Measurements from ENCODE around the gene GMDS.

GMDS gene

DNA sequence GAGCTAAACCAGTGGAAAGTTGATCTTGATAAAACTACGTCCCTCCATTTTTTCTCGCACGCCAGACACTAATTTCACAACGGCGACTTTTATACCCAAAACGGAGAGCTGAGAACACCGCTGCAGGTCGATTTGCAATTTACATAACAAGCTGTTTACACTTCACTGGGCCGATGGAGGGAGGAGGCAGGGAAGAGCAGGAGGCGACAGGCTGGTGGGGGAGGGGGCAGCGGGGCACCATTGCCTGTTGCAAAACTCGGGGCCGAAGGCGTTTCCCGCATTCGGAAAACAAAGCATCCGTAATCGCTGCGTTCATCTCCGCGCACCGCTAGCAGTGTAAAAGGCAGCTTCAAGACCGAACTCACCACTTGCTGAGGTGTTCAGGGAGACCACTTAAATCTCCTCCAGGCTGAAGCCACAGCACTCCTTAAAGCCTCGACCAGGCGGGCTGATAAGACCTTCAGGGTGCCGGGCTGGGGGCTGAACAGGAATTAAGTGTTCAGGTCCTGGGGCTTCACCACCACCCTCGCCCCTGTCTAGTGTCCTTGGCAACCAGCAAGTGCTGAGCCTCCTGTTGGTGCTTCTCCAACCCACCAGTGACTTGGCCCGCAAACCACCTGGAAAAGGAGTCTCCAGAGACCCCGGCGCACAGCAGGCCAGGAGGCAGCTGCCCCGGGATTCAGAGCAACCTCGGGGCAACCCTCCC is 637.7 kb downstream of the GMDS start:
- no peak for DNase-seq

DNA sequence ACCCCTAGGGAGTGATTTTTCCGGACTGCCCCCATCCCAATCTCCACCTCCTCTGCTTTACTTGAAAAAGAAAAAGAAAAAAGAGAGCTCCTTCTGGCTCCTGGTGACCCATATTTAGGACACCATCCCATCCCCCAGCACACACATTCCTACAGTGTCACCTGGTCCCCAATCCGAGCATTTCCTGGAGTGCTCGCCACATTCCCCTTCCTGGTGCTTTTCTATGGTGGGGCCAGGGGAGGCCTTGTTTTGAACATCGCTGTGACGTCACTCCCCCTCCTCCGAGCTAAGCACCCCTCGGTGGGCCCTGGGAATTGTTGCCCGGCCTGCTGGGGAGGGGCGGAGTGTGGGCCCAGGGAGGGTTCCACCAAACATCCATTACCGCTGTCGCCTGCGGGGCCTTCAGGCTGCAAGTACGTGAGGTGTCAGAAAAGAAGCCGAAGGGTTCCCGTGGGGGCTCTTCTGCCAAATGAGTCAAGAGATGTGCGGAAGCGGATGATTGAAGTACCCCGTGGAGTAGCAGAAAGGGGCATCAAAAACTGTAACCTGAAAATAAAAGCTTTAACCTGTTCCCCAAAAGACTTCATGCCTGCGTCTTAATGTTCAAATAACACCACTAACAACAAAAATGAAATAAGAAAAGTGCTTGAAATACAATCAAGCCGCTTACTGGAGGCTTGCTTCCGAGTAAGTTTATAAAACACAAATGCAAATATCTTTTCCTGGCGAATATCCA is 638.5 kb downstream of the GMDS start:
- no peak for DNase-seq

DNA sequence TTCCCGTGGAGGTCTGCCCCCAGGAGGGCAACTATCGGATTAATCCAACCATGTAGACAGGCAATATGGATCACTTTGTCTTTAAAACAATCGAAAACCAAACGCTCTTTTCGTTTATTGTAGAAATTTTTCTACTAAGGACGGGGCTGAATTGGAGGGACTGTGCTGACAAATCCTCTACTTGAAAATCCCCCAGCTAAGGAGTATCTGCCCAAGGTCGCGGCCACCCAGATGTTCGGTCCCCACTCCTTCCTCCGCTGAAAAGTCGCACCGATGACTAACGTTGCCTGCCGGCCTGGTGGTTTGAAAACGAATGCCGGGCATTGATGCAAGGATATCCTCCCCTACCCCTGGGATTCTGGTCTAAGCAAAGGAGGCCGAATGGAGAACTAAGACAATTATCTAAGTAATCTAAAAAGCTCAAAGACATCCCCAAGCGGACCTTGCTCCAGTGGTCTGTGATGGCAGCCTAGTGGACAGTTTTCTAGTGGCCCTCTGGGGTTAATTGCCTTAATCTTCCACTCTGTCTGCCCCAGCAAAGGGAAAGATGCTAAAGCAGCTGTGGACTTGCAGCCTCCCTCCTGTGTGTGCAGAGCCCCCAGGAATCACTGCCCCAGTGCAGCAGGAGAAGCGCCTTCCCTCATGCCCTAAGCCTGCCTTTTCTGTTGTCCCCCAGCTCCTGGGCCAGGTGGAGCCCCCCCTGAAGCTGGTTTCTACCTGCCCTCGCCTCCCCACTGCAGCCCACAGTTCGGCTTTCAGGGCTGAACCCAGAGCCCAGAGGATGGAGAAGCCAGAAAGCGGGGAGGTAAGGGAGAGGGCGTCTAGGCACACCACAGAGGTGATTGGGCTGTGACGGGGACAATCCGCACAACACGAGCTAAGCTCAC is 639.3 kb downstream of the GMDS start:
- DNase-seq = no peak

DNA sequence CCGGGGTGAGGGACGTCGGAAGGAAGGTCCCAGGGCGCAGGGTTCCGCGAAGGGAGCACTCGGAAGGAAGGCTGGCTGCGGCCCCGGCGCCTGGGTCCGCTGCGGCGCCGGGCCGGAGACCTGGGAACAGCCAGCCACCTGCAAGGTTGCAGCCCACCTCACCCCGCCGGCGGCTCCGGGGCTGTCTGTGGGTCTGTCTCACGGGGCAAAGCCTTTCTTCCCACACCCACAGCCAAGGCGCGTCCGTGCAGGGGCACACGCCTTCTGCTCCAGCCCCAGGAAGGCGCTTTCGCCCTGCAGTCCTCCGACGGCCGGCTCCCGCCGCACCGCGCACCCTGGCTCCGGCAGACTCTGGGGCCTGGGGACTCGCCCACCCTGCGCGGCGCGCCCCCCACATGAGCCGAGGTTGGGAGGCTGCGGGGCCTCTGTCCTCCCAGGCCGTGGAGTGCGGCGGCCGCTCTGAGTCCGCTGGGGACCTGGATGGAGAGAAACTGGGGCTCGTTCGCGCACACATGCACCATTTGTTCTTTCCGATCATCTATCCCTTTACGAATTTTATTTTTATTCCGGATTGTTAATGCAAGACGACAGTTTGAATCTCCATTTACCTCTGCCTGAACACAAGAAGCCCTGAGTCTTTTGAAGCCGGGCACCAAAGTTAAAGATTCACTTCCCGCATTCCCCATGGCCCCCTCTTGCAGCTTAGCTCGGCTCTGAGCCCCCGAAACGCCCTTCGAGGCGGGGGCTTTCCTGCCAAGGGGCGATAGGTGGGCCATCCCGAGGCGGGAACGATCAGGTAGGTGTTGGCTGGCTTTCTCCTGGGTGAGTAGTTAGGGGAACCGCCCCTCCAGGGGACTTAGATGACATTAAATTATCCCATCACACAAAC is 640.2 kb downstream of the GMDS start:
- no peak for DNase-seq

GRCh38 chr6:1604158-1605003 is 641.0 kb downstream of the GMDS start:
- DNase-seq = peak; percentile 45

GRCh38 chr6:1603708-1604107 is 641.7 kb downstream of the GMDS start:
- no peak for DNase-seq

GRCh38 chr6:1602049-1602713 is 643.2 kb downstream of the GMDS start:
- no peak for DNase-seq

- DNase-seq = no peak
Observed at GRCh38 chr6:1601158-1602048, 644.0 kb downstream of the GMDS start.

DNA sequence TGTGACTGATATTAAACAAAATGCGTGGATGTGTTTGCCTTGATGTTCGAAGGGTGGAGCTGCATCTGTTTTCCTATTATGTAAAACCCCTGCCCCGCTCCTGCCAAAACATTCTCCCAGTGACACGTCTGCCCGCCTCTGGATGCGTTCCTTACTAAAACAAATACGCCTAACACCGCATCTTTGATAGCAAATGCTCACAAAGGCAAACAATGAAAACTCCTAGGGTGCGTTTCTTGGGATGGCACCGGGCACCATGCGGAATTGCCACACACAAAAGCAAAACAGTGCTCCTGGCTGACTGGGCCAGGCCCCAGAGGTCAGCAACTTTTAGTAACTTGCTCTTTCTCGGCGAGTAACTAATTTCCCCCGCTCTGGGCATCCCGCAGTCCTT is 644.6 kb downstream of the GMDS start:
- DNase-seq = no peak

- DNase-seq = no peak
Observed at GRCh38 chr6:1600063-1600763, 645.2 kb downstream of the GMDS start.

DNA sequence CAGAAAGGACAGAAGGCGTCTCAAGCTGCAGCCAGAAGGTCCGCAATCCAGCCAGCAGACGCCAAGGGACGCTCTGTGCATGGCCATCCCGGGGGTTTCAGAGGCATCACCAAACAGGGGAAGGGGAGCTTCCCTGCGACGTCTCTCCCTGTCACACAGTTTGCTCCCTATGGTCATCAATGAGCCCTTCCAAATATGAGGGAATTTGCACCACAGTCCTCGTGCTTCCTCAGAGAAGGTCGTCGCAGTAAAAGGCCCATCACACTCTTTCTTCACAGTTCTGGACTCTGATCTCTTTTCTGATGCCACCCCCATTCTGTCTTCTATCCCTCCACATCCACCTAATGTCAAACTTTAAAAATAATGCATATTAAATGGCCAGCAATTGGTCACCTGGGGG is 645.9 kb downstream of the GMDS start:
- no peak for DNase-seq

GRCh38 chr6:1598886-1599285 is 646.5 kb downstream of the GMDS start:
- no peak for DNase-seq

GRCh38 chr6:1598433-1598832 is 647.0 kb downstream of the GMDS start:
- DNase-seq = no peak

GRCh38 chr6:1597924-1598323 is 647.5 kb downstream of the GMDS start:
- DNase-seq = no peak

- DNase-seq = no peak
Observed at GRCh38 chr6:1597121-1597744, 648.2 kb downstream of the GMDS start.

DNA sequence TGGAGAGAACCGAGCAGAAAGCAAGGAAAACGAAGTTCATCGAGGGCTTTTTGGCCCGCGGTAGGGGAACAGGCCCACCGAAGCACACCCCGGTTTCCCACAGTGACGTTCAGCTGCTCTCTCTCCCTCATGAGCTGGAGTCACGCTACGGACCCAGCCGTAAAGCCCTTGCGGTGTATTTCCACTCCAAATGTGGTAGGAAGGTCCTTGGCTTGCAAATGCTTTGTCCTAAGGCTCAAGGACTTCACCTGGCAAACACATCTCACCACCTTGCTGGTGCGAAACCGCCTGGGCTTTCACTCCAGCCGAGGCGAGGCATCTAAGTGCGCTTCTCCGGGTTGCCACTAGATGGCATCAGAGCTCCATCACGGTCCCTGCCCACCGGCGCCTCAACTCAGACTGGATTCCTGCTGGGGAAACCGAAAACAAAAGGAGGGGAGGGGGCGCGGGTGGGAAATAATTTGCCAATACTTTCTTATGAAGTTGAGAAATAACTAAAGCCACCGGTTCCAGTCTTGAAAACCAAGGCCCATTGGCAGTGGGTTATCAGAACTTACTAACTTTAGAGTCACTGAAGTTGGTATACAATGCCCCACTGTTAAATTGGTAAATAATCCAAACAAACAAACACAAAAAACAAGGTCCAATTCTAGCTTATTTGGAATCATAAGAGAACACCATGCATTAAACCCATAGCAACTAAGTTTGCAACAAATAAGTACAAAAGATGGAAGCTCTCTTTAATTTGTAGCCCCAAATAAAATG is 649.1 kb downstream of the GMDS start:
- DNase-seq = peak; percentile 54 to 56

DNA sequence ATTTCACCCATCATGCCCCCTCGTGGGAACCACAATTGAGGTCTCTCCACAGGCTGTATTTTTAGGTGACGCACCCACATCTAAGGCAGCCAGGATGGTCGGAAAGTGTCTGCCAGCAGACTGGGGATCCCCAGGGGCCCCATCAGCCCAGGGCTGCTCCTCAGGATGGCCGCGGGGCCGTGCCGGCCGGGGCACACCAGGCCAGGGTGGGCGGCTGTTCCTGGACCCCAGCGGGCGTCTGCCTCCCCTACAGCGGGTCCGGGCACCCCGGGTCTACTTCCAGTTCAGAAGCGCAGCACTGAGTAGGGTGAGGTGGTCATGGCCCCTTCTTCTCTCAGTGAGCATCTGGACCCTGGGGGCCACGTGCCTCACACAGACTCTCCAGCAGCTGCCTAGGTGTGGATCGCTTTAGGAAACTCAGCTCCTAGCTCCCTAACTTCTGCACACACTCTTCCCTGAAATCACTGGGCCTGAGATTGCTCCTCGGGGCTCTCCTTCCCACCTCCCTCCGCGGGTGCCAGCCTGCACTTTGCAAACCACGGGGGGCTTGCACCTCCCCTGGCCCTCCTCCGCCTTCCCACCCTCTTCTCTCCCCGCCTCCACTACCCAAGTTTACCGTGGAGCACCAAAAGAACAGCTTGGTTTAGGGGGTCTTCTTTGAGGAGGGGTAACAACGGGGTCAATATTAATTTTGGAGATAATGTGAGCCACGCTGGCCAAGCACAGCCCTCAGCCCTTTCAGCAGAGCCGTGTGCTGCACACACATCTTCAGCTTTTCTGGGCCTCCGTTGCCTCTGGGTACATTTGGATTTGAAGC is 649.9 kb downstream of the GMDS start:
- no peak for DNase-seq

Measured in activated CD4-positive, alpha-beta T cell treated with anti-CD3 and anti-CD28 coated beads, Interleukin-2, amount 50 U/mL, for 4 hours (primary cell).